HepG2 (cell line): ENCODE results near the gene CHKA. TPM values are rescaled to one million over a fixed set of nuclear protein-coding genes. Genes with fewer than 3 reads are reported as not detected.

Experiments used
- DNMT3B ChIP-seq: conservative IDR thresholded peaks from 2 replicates; pipeline ENCODE4 v1.6.1; 2016; ENCODE audit warnings: missing biosample characterization, control low read depth
- KLF12 ChIP-seq: sonication (generic); formaldehyde crosslinking; IDR thresholded peaks from 2 replicates; pipeline ENCODE4 v1.4.0; 2020; ENCODE audit warnings: missing genetic modification reagents, borderline replicate concordance
- MXD4 ChIP-seq: IDR thresholded peaks from 2 replicates; pipeline ENCODE4 v1.6.1; 2016; ENCODE audit warnings: mild to moderate bottlenecking, missing biosample characterization, missing genetic modification reagents
- MYNN ChIP-seq: sonication (generic); formaldehyde crosslinking; IDR thresholded peaks from 2 replicates; pipeline ENCODE4 v1.4.0; 2020; ENCODE audit warnings: mild to moderate bottlenecking, low read depth, missing genetic modification reagents
- PHF21A ChIP-seq: sonication (generic); formaldehyde crosslinking; IDR thresholded peaks from 2 replicates; pipeline ENCODE4 v1.5.0; 2020; ENCODE audit warnings: mild to moderate bottlenecking, missing genetic modification reagents
- RXRB ChIP-seq: IDR thresholded peaks from 2 replicates; pipeline ENCODE4 v1.6.1; 2016; ENCODE audit warnings: borderline replicate concordance, missing genetic modification reagents, missing compliant biosample characterization
- YEATS4 ChIP-seq: sonication (generic); formaldehyde crosslinking; IDR thresholded peaks from 2 replicates; pipeline ENCODE4 v1.4.0; 2020; ENCODE audit warnings: missing genetic modification reagents, borderline replicate concordance
- ZNF232 ChIP-seq: sonication (generic); formaldehyde crosslinking; IDR thresholded peaks from 2 replicates; pipeline ENCODE4 v1.4.0; 2020; ENCODE audit warnings: missing genetic modification reagents, borderline replicate concordance
- ZNF34 ChIP-seq: sonication (generic); formaldehyde crosslinking; IDR thresholded peaks from 2 replicates; pipeline ENCODE4 v1.4.0; 2020; ENCODE audit warnings: mild to moderate bottlenecking, missing genetic modification reagents, borderline replicate concordance
- ZNF543 ChIP-seq: sonication (generic); formaldehyde crosslinking; IDR thresholded peaks from 2 replicates; pipeline ENCODE4 v1.4.0; 2020; ENCODE audit warnings: mild to moderate bottlenecking, missing genetic modification reagents
- ZNF713 ChIP-seq: sonication (generic); formaldehyde crosslinking; IDR thresholded peaks from 2 replicates; pipeline ENCODE4 v1.4.0; 2020; ENCODE audit warnings: mild to moderate bottlenecking, missing genetic modification reagents
- ZNF788 ChIP-seq: sonication (generic); formaldehyde crosslinking; IDR thresholded peaks from 2 replicates; pipeline ENCODE4 v1.5.0; 2020; ENCODE audit warnings: mild to moderate bottlenecking, missing genetic modification reagents, borderline replicate concordance
- ZNF792 ChIP-seq: IDR thresholded peaks from 2 replicates; pipeline ENCODE4 v1.6.1; 2016
- polyA plus RNA-seq, 8 experiments: library from polyadenylated mRNA; depleted of rRNA in 3 of 8; stranded (reverse) in 7 of 8; unstranded in 1 of 8; fragments of >200 nt; fragmentation: Illumina TruSeq in 4 of 8; extraction: Trizol in 4 of 8; gene quantifications; 2 replicates each; pipeline versions ENCODE4 v1.2.1 to v1.2.3, GENCODE V29; 2011 to 2016; ENCODE audit warnings: low read depth in 4 of 8, missing spikeins in 1 of 8, mixed read lengths in 1 of 8; ENCODE audit not compliant: insufficient read depth in 1 of 8
- total RNA-seq, 5 experiments: library from RNA; depleted of rRNA; stranded (reverse); fragments of >200 nt; fragmentation: Illumina TruSeq; extraction: Trizol; gene quantifications; 2 replicates each; pipeline ENCODE4 v1.2.3, GENCODE V29; 2016; ENCODE audit warnings: low read depth in 1 of 5
- TF ChIP-seq, protein P1 (sequence below): sonication (generic); formaldehyde crosslinking; IDR thresholded peaks from 2 replicates; pipeline ENCODE4 v1.8.0; 2022; ENCODE audit warnings: missing genetic modification reagents, mild to moderate bottlenecking, moderate library complexity, borderline replicate concordance
- TF ChIP-seq, protein P2 (sequence below): sonication (generic); formaldehyde crosslinking; IDR thresholded peaks from 2 replicates; pipeline ENCODE4 v1.5.0; 2020; ENCODE audit warnings: mild to moderate bottlenecking, missing genetic modification reagents
- TF ChIP-seq, protein P3 (sequence below), 2 experiments: fragments of 450-650 bp in 1 of 2; sonication (generic) in 1 of 2; formaldehyde crosslinking; IDR thresholded peaks; 2 replicates each; pipeline versions ENCODE4 v1.5.0 to v1.8.0; 2020 to 2022; ENCODE audit warnings: mild to moderate bottlenecking in 1 of 2, missing genetic modification reagents in 1 of 2
- TF ChIP-seq, protein P4 (sequence below): sonication (generic); formaldehyde crosslinking; IDR thresholded peaks from 2 replicates; pipeline ENCODE4 v1.5.0; 2020; ENCODE audit warnings: missing genetic modification reagents, mild to moderate bottlenecking, borderline replicate concordance
- TF ChIP-seq, protein P5 (sequence below): sonication (generic); formaldehyde crosslinking; IDR thresholded peaks from 2 replicates; pipeline ENCODE4 v1.8.0; 2022; ENCODE audit warnings: mild to moderate bottlenecking, missing genetic modification reagents, moderate library complexity
- TF ChIP-seq, protein P6 (sequence below): sonication (generic); formaldehyde crosslinking; IDR thresholded peaks from 2 replicates; pipeline ENCODE4 v1.8.1; 2023; ENCODE audit warnings: mild to moderate bottlenecking, missing genetic modification reagents, borderline replicate concordance

The CHKA gene
- total and polyA plus RNA-seq, 2 of the 13 experiments (the other 11 are each of a cell fraction or from before 2014, with no cell fraction given) = 71.6 to 92.7 TPM

DNA sequence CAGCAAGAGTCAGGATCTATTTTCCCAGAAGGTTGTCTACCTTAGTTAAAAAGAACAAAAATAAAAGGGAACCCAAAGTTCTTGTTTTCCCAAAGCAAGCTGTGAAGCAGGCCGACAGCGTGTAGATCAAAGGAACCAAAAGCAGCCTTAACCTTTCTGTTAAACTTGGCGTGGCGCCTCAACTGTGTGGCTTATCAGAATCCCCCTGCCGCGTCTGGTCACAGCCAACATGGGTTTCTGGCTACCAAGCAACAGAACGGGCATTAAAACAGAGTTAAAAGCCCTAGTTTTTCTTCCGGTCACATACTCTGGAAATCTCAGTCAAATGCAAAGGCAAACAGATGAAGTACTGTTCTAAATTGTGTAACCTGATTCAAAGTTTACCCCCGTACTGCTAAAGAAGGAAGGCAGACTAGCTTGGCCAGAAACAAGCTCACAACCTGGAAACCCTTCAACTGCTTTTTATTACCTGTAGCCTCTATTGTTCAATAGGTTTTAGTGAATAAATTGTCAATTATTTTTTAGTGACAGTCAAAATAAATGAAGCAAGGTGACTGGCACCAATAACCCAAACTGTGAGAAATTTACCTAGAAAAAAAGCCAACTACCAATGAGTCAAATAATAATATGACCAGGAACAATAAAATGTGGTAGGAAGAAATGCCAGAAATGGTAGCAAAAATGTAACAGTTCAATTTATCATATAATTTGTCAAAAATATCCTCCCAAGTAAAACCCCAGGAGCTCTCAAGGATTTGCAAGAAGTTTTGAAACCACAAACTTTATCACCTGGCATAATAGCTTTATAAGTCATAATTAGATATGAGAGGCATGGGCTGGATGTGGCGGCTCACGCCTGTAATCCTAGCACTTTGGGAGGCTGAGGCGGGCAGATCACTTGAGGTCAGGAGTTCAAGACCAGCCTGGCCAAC is 21.4 kb downstream of the CHKA start (continued):
- TF ChIP-seq ZNF232 (peak; percentile 88), ZNF543 (CRISPR knock-in tag) (0 out of 2 replicates have a peak, but pooled peaks have one; percentile 32), ZNF34 (peak; percentile 87; the same call in 1 of the 2 replicates), MYNN (CRISPR knock-in tag) (peak; percentile 97; the same call in 1 of the 2 replicates), YEATS4 (peak; percentile 48), ZNF713 (CRISPR knock-in tag) (no peak), KLF12 (CRISPR knock-in tag) (0 out of 2 replicates have a peak, but pooled peaks have one; percentile 32), RXRB (peak; percentile 89), ZNF792 (CRISPR knock-in tag) (0 out of 2 replicates have a peak, but pooled peaks have one; percentile 61), ZNF788 (CRISPR knock-in tag) (peak; percentile 76; the same call in 1 of the 2 replicates), PHF21A (peak; percentile 96), DNMT3B (CRISPR knock-in tag) (no peak), MXD4 (no peak)
- TF ChIP-seq, protein P1, sequence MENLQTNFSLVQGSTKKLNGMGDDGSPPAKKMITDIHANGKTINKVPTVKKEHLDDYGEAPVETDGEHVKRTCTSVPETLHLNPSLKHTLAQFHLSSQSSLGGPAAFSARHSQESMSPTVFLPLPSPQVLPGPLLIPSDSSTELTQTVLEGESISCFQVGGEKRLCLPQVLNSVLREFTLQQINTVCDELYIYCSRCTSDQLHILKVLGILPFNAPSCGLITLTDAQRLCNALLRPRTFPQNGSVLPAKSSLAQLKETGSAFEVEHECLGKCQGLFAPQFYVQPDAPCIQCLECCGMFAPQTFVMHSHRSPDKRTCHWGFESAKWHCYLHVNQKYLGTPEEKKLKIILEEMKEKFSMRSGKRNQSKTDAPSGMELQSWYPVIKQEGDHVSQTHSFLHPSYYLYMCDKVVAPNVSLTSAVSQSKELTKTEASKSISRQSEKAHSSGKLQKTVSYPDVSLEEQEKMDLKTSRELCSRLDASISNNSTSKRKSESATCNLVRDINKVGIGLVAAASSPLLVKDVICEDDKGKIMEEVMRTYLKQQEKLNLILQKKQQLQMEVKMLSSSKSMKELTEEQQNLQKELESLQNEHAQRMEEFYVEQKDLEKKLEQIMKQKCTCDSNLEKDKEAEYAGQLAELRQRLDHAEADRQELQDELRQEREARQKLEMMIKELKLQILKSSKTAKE (CRISPR knock-in tag) = peak; percentile 96
- TF ChIP-seq, protein P2, sequence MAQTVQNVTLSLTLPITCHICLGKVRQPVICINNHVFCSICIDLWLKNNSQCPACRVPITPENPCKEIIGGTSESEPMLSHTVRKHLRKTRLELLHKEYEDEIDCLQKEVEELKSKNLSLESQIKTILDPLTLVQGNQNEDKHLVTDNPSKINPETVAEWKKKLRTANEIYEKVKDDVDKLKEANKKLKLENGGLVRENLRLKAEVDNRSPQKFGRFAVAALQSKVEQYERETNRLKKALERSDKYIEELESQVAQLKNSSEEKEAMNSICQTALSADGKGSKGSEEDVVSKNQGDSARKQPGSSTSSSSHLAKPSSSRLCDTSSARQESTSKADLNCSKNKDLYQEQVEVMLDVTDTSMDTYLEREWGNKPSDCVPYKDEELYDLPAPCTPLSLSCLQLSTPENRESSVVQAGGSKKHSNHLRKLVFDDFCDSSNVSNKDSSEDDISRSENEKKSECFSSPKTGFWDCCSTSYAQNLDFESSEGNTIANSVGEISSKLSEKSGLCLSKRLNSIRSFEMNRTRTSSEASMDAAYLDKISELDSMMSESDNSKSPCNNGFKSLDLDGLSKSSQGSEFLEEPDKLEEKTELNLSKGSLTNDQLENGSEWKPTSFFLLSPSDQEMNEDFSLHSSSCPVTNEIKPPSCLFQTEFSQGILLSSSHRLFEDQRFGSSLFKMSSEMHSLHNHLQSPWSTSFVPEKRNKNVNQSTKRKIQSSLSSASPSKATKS (CRISPR knock-in tag) = peak; percentile 56; the same call in 1 of the 2 replicates
- TF ChIP-seq, protein P3, sequence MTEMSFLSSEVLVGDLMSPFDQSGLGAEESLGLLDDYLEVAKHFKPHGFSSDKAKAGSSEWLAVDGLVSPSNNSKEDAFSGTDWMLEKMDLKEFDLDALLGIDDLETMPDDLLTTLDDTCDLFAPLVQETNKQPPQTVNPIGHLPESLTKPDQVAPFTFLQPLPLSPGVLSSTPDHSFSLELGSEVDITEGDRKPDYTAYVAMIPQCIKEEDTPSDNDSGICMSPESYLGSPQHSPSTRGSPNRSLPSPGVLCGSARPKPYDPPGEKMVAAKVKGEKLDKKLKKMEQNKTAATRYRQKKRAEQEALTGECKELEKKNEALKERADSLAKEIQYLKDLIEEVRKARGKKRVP (CRISPR knock-in tag; IDR thresholded peaks at IDR 0.05) = peak in 1 of 2 experiments; percentile 53; a peak in 1 of 4 replicates
- TF ChIP-seq, protein P4, sequence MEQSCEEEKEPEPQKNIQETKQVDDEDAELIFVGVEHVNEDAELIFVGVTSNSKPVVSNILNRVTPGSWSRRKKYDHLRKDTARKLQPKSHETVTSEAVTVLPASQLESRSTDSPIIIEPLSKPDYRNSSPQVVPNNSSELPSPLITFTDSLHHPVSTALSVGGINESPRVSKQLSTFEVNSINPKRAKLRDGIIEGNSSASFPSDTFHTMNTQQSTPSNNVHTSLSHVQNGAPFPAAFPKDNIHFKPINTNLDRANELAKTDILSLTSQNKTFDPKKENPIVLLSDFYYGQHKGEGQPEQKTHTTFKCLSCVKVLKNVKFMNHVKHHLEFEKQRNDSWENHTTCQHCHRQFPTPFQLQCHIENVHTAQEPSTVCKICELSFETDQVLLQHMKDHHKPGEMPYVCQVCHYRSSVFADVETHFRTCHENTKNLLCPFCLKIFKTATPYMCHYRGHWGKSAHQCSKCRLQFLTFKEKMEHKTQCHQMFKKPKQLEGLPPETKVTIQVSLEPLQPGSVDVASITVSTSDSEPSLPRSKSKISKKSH (CRISPR knock-in tag) = no peak
- TF ChIP-seq, protein P5, sequence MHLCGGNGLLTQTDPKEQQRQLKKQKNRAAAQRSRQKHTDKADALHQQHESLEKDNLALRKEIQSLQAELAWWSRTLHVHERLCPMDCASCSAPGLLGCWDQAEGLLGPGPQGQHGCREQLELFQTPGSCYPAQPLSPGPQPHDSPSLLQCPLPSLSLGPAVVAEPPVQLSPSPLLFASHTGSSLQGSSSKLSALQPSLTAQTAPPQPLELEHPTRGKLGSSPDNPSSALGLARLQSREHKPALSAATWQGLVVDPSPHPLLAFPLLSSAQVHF (CRISPR knock-in tag) = no peak
- TF ChIP-seq, protein P6, sequence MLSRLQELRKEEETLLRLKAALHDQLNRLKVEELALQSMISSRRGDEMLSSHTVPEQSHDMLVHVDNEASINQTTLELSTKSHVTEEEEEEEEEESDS (CRISPR knock-in tag) = no peak
